HCT116 (cell line): ENCODE measurements around the gene INPP4A. TPM values are rescaled to one million over a fixed set of nuclear protein-coding genes. Genes with fewer than 3 reads are reported as not detected.

Experiments used
- ATAC-seq: fragments of 200-7000 bp; cut with Tn5 transposase; 2 replicates; pipeline ENCODE4 v1.9.1; 2020; ENCODE audit warnings: mild to moderate bottlenecking, moderate library complexity
- BruUV-seq: library from RNA; stranded (reverse); fragments of 400-500 nt; replicated peaks from 2 replicates; lab custom pipeline; 2021; lab: Mats Ljungman, UMichigan
- CTCF ChIA-PET: fragments of 300-600 bp; sonication (Branson Sonifier 250); formaldehyde crosslinking; loops from one replicate; lab custom pipeline; 2021; ENCODE audit warnings: antibody characterized with exemption; lab: Charles Lee
- POLR2A ChIA-PET: fragments of 300-600, 350-600 bp; sonication (Branson Sonifier 250); formaldehyde crosslinking; loops from one replicate; lab custom pipeline; 2021; ENCODE audit warnings: antibody characterized with exemption; lab: Charles Lee
- RAD21 ChIA-PET, 2 experiments: fragments of 300-600 bp; sonication (Branson Sonifier 250); formaldehyde crosslinking; loops; one replicate each; lab custom pipeline; 2023; ENCODE audit warnings: low total read pairs in 2 of 2; ENCODE audit not compliant: uncharacterized antibody in 2 of 2, unreplicated experiment in 2 of 2, low non-redundant PET in 1 of 2; lab: Charles Lee
- DNase-seq: peaks from one replicate; pipeline ENCODE4 v3.0.0-alpha.2; 2010; ENCODE audit warnings: low read depth, low spot score
- H2AFZ ChIP-seq: fragments of 200-600 bp; shearing (Covaris generic), sonication (generic); 2 replicates; pipeline ENCODE4 v1.6.1; 2017; ENCODE audit warnings: low read depth, mixed run types, mixed read lengths, antibody characterized with exemption, low read length; ENCODE audit not compliant: poor library complexity, severe bottlenecking
- H3K27ac ChIP-seq: 2 replicates; pipeline ENCODE4 v1.5.1; 2012; ENCODE audit warnings: low read depth, low read length
- H3K27me3 ChIP-seq: fragments of 200-600 bp; sonication (generic); 2 replicates; pipeline ENCODE4 v1.6.1; 2016; ENCODE audit warnings: mixed run types, low read length, mixed read lengths; ENCODE audit not compliant: insufficient read depth
- H3K36me3 ChIP-seq, 2 experiments: fragments of 200-500 bp in 1 of 2; fragments of 200-600 bp in 1 of 2; sonication (Bioruptor generic) in 1 of 2; sonication (generic) in 1 of 2; 2 replicates each; pipeline versions ENCODE4 v1.5.1 to v1.6.1; 2014 to 2016; ENCODE audit warnings: low read length in 2 of 2, inconsistent platforms in 1 of 2, mixed read lengths in 1 of 2, mixed run types in 1 of 2; ENCODE audit not compliant: insufficient read depth in 2 of 2, control insufficient read depth in 1 of 2
- H3K4me1 ChIP-seq, 2 experiments: fragments of 200-600 bp in 1 of 2; sonication (generic) in 1 of 2; 2 replicates each; pipeline versions ENCODE4 v1.5.1 to v1.6.1; 2012 to 2017; ENCODE audit warnings: low read length in 2 of 2, inconsistent platforms in 1 of 2, mild to moderate bottlenecking in 1 of 2, mixed read lengths in 1 of 2, mixed run types in 1 of 2, moderate library complexity in 1 of 2; ENCODE audit not compliant: insufficient read depth in 2 of 2, control insufficient read depth in 1 of 2
- H3K4me2 ChIP-seq: fragments of 200-600 bp; sonication (generic); 2 replicates; pipeline ENCODE4 v1.6.1; 2017; ENCODE audit warnings: mixed run types, low read length, mixed read lengths
- H3K4me3 ChIP-seq, 2 experiments: fragments of 200-600 bp in 1 of 2; sonication (generic) in 1 of 2; replicated peaks in 1 of 2; 2 replicates each; pipeline ENCODE4 v1.5.1; 2011 to 2016; ENCODE audit warnings: low read length in 2 of 2, control low read depth in 1 of 2, low read depth in 1 of 2, mild to moderate bottlenecking in 1 of 2, mixed read lengths in 1 of 2, mixed run types in 1 of 2
- H3K79me2 ChIP-seq: fragments of 200-600 bp; sonication (generic); 2 replicates; pipeline ENCODE4 v1.6.1; 2017; ENCODE audit warnings: mild to moderate bottlenecking, mixed run types, low read length, moderate library complexity, mixed read lengths; ENCODE audit not compliant: insufficient read depth
- H3K9ac ChIP-seq: fragments of 200-600 bp; sonication (generic); 2 replicates; pipeline ENCODE4 v1.6.1; 2016; ENCODE audit warnings: low read length, mixed read lengths
- H3K9me2 ChIP-seq: fragments of 200-600 bp; sonication (generic), shearing (Covaris generic); 2 replicates; pipeline ENCODE4 v1.6.1; 2017; ENCODE audit warnings: mixed run types, mild to moderate bottlenecking, moderate library complexity; ENCODE audit not compliant: insufficient read depth
- H3K9me3 ChIP-seq, 2 experiments: fragments of 200-500 bp in 1 of 2; fragments of 200-600 bp in 1 of 2; sonication (Bioruptor generic) in 1 of 2; sonication (generic) in 1 of 2; 2 replicates each; pipeline ENCODE4 v1.6.1; 2014 to 2017; ENCODE audit warnings: low read length in 2 of 2, mixed read lengths in 2 of 2, inconsistent platforms in 1 of 2, low read depth in 1 of 2, mild to moderate bottlenecking in 1 of 2, mixed run types in 1 of 2, moderate library complexity in 1 of 2; ENCODE audit not compliant: control insufficient read depth in 1 of 2, insufficient read depth in 1 of 2
- H4K20me1 ChIP-seq: fragments of 200-600 bp; sonication (generic), shearing (Covaris generic); 2 replicates; pipeline ENCODE4 v1.6.1; 2017; ENCODE audit warnings: mixed run types, mild to moderate bottlenecking, moderate library complexity; ENCODE audit not compliant: insufficient read depth
- CBX3 ChIP-seq: IDR thresholded peaks from 2 replicates; pipeline ENCODE4 v1.6.1; 2012; ENCODE audit warnings: low read depth
- CEBPB ChIP-seq: IDR thresholded peaks from 2 replicates; pipeline ENCODE4 v1.6.1; 2012; ENCODE audit warnings: low read depth
- EGR1 ChIP-seq: IDR thresholded peaks from 2 replicates; pipeline ENCODE4 v1.6.1; 2012; ENCODE audit warnings: low read depth
- ELF1 ChIP-seq: IDR thresholded peaks from 2 replicates; pipeline ENCODE4 v1.6.1; 2012; ENCODE audit warnings: low read depth, borderline replicate concordance
- EZH2 ChIP-seq: fragments of 200-600 bp; sonication (generic); IDR thresholded peaks from 2 replicates; pipeline ENCODE4 v1.6.1; 2017; ENCODE audit warnings: antibody characterized with exemption, mixed run types
- EZH2phosphoT487 ChIP-seq: fragments of 200-600 bp; IDR thresholded peaks from 2 replicates; pipeline ENCODE4 v1.6.1; 2018; ENCODE audit warnings: antibody characterized with exemption, borderline replicate concordance
- FOSL1 ChIP-seq: IDR thresholded peaks from 2 replicates; pipeline ENCODE4 v1.6.1; 2012; ENCODE audit warnings: low read depth
- JUND ChIP-seq: IDR thresholded peaks from 2 replicates; pipeline ENCODE4 v1.6.1; 2012
- POLR2A ChIP-seq: IDR thresholded peaks from 2 replicates; pipeline ENCODE4 v1.7.0; 2011; ENCODE audit warnings: borderline replicate concordance; ENCODE audit not compliant: insufficient read depth, insufficient read length; ENCODE audit errors: extremely low read depth
- RAD21 ChIP-seq: IDR thresholded peaks from 2 replicates; pipeline ENCODE4 v1.6.1; 2012; ENCODE audit warnings: low read depth, mild to moderate bottlenecking
- SIN3A ChIP-seq: IDR thresholded peaks from 2 replicates; pipeline ENCODE4 v1.6.1; 2012; ENCODE audit warnings: low read depth
- SRF ChIP-seq: IDR thresholded peaks from 2 replicates; pipeline ENCODE4 v1.6.1; 2012; ENCODE audit warnings: low read depth
- TCF7L2 ChIP-seq: IDR thresholded peaks from 2 replicates; pipeline ENCODE4 v1.7.0; 2011; ENCODE audit warnings: borderline replicate concordance, inconsistent platforms; ENCODE audit not compliant: insufficient read depth, insufficient read length; ENCODE audit errors: extremely low read depth
- YY1 ChIP-seq: IDR thresholded peaks from 2 replicates; pipeline ENCODE4 v1.6.1; 2011; ENCODE audit warnings: low read length, low read depth, moderate library complexity, mild to moderate bottlenecking; ENCODE audit not compliant: insufficient replicate concordance; ENCODE audit errors: extremely low read depth
- ZFX ChIP-seq: fragments of 450-650 bp; IDR thresholded peaks from 2 replicates; pipeline ENCODE4 v1.6.1; 2017
- ZNF274 ChIP-seq: fragments of 200-500 bp; sonication (Bioruptor generic); IDR thresholded peaks from 2 replicates; pipeline ENCODE4 v1.6.1; 2014; ENCODE audit warnings: mild to moderate bottlenecking, low read depth, low read length, inconsistent platforms
- intact Hi-C: fragments of 100-400 bp; cut with micrococcal nuclease; formaldehyde crosslinking; loops from 2 replicates; pipeline ENCODE4 v1.10.0; 2022
- total RNA-seq: library from RNA; stranded (reverse); gene quantifications from one replicate; pipeline ENCODE4 v1.2.1, GENCODE V29; 2021; ENCODE audit not compliant: unreplicated experiment
- TF ChIP-seq, protein P1 (sequence below), 3 experiments: fragments of 200-600 bp in 1 of 3; sonication (generic) in 1 of 3; IDR thresholded peaks in 2 of 3; conservative IDR thresholded peaks in 1 of 3; 2 replicates each; pipeline ENCODE4 v1.5.1; 2012 to 2017; ENCODE audit warnings: low read depth in 2 of 3, low read length in 2 of 3, antibody characterized with exemption in 1 of 3, borderline replicate concordance in 1 of 3, control low read depth in 1 of 3, mild to moderate bottlenecking in 1 of 3, mixed read lengths in 1 of 3, mixed run types in 1 of 3, moderate library complexity in 1 of 3; ENCODE audit not compliant: insufficient read depth in 1 of 3
- TF ChIP-seq, protein P2 (sequence below): IDR thresholded peaks from 2 replicates; pipeline ENCODE4 v1.6.1; 2012
- TF ChIP-seq, protein P3 (sequence below): IDR thresholded peaks from 2 replicates; pipeline ENCODE4 v1.6.1; 2011; ENCODE audit warnings: mild to moderate bottlenecking, low read length, moderate library complexity; ENCODE audit not compliant: insufficient replicate concordance; ENCODE audit errors: extremely low read depth
- TF ChIP-seq, protein P4 (sequence below): IDR thresholded peaks from 2 replicates; pipeline ENCODE4 v1.6.1; 2012

Gene INPP4A
- total RNA-seq, 1 experiment from 2014 or later: 18.5 TPM

DNA sequence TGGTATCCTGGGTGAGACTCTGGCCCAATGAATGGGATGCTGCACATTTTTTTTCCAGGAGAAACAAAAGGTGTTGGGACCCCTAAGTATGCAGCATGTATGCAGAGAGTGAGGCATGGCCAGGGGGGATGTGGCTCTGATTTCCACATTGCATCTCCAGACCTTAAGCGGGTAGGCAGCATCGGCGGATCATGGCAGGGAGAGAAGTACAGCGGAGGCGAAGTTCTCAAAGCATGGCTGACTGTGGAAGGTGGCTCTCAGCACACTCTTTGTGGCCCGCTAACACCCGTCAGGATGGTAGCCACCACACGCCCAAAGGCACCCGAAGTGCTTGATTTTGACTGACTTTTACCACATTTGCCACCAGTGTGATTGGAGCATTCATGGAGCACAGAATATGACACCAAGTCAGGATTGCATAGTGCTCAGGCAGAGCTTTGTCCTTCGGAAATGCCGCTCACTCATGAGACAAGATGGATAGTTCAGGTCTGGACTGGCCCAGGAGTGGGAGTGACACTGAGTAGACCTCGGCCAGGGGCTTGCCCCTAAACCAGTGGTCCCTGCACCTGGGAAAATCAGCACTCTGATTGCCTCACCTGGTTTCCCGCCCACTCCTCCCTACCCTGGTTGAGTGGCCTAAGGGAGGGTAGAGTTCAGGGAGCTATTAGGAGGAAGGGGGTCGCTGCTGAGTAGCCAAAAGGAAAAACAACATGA, 14.2 kb downstream of the INPP4A start:
- RAD21 ChIA-PET: no interaction called here
- peaks cover 4% of the 10 kb centered on the region; the same call in 1 of the 2 replicates for H3K79me2 ChIP-seq
- BruUV-seq: no TSS peak

More for the DNA sequence above, 14.2 kb downstream of the INPP4A start:
- H3K4me3 ChIP-seq: no peak overlapping the region
- ATAC-seq (no peak), DNase-seq (no peak)
- peaks cover 3 to 44% of the 10 kb centered on the region in 2 experiments; a peak in 2 of 4 replicates for H3K4me1 ChIP-seq
- TF ChIP-seq SRF (no peak), SIN3A (no peak), ZFX (no peak), EZH2 (no peak), EZH2phosphoT487 (no peak), TCF7L2 (no peak), EGR1 (no peak), JUND (no peak), ZNF274 (no peak), YY1 (no peak), RAD21 (no peak), CBX3 (no peak), FOSL1 (no peak), CEBPB (no peak), ELF1 (no peak), POLR2A (no peak)
- TF ChIP-seq, protein P1, sequence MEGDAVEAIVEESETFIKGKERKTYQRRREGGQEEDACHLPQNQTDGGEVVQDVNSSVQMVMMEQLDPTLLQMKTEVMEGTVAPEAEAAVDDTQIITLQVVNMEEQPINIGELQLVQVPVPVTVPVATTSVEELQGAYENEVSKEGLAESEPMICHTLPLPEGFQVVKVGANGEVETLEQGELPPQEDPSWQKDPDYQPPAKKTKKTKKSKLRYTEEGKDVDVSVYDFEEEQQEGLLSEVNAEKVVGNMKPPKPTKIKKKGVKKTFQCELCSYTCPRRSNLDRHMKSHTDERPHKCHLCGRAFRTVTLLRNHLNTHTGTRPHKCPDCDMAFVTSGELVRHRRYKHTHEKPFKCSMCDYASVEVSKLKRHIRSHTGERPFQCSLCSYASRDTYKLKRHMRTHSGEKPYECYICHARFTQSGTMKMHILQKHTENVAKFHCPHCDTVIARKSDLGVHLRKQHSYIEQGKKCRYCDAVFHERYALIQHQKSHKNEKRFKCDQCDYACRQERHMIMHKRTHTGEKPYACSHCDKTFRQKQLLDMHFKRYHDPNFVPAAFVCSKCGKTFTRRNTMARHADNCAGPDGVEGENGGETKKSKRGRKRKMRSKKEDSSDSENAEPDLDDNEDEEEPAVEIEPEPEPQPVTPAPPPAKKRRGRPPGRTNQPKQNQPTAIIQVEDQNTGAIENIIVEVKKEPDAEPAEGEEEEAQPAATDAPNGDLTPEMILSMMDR (IDR thresholded peaks at IDR 0.05 in 2 of 3, conservative IDR thresholded peaks at IDR 0.05 in 1 of 3; ENCODE audit: borderline replicate concordance in 1 of 3, insufficient read depth in 1 of 3, low read depth in 2 of 3, low read length in 2 of 3): no peak
- TF ChIP-seq, protein P2, sequence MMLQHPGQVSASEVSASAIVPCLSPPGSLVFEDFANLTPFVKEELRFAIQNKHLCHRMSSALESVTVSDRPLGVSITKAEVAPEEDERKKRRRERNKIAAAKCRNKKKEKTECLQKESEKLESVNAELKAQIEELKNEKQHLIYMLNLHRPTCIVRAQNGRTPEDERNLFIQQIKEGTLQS: no peak
- TF ChIP-seq, protein P3, sequence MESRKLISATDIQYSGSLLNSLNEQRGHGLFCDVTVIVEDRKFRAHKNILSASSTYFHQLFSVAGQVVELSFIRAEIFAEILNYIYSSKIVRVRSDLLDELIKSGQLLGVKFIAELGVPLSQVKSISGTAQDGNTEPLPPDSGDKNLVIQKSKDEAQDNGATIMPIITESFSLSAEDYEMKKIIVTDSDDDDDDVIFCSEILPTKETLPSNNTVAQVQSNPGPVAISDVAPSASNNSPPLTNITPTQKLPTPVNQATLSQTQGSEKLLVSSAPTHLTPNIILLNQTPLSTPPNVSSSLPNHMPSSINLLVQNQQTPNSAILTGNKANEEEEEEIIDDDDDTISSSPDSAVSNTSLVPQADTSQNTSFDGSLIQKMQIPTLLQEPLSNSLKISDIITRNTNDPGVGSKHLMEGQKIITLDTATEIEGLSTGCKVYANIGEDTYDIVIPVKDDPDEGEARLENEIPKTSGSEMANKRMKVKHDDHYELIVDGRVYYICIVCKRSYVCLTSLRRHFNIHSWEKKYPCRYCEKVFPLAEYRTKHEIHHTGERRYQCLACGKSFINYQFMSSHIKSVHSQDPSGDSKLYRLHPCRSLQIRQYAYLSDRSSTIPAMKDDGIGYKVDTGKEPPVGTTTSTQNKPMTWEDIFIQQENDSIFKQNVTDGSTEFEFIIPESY: no peak
- TF ChIP-seq, protein P4, sequence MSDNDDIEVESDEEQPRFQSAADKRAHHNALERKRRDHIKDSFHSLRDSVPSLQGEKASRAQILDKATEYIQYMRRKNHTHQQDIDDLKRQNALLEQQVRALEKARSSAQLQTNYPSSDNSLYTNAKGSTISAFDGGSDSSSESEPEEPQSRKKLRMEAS: no peak
- ChIA-PET POLR2A (no interaction called here), CTCF (no interaction called here)
- H2AFZ ChIP-seq: no peak overlapping the region
- H3K27me3 ChIP-seq: no peaks in the 10 kb centered on the region
- no peak overlapping the region for H3K9ac ChIP-seq
- no peaks in the 10 kb centered on the region for H4K20me1 ChIP-seq
- intact Hi-C loops: no loop called here
- no peak overlapping the region for H3K4me2 ChIP-seq
- no peaks in the 10 kb centered on the region for H3K36me3 ChIP-seq
- H3K9me3 ChIP-seq: no peaks in the 10 kb centered on the region
- H3K27ac ChIP-seq: no peak overlapping the region
- H3K9me2 ChIP-seq: no peaks in the 10 kb centered on the region
